ENCODE data around the gene SLC43A1.
"Not testable (repeated sequence)": the region's sequence is repeated elsewhere in the genome, so short reads cannot be mapped to it uniquely, and the experiment has no call there.

Gene SLC43A1

GRCh38 chr11:57541169-57541568 lies 25.7 kb upstream of the SLC43A1 start:
- Histone ChIP-seq H3K27me3 (ENCODE audit: control insufficient read depth, low read length) (no peaks in the 10 kb centered on the region; the same call in 1 of the 2 replicates), H4K20me1 (ENCODE audit: control insufficient read depth, insufficient read depth, low read depth, low read length) (no peaks in the 10 kb centered on the region), H3K27ac (ENCODE audit: low read depth, low read length) (no peak overlapping the region), H3K36me3 (ENCODE audit: control insufficient read depth, low read length) (no peaks in the 10 kb centered on the region), H3K9me2 (replicated peaks; ENCODE audit: control insufficient read depth, low read length) (no peaks in the 10 kb centered on the region), H3F3A (ENCODE audit: control insufficient read depth, insufficient read depth) (no peaks in the 10 kb centered on the region), H3K9me3 (ENCODE audit: control insufficient read depth, insufficient read depth, low read length) (no peaks in the 10 kb centered on the region), H3K4me3 (ENCODE audit: low read length) (no peak overlapping the region), H3K4me1 (ENCODE audit: control insufficient read depth, low read length) (no peaks in the 10 kb centered on the region), H3K79me2 (ENCODE audit: control insufficient read depth, low read length) (no peaks in the 10 kb centered on the region), H3K4me2 (ENCODE audit: low read length) (no peak overlapping the region)
- TF ChIP-seq CTCF (IDR thresholded peaks at IDR 0.05; ENCODE audit: low read depth, low read length, poor library complexity, severe bottlenecking) (no peak), EZH2phosphoT487 (IDR thresholded peaks at IDR 0.05; ENCODE audit: borderline replicate concordance, low read length) (no peak)

- H3F3A ChIP-seq (ENCODE audit: control insufficient read depth, insufficient read depth), result no peaks in the 10 kb centered on the region
- no peaks in the 10 kb centered on the region for H3K36me3 ChIP-seq (ENCODE audit: control insufficient read depth, low read length)
- H3K27me3 ChIP-seq (ENCODE audit: control insufficient read depth, low read length), result peaks cover 5% of the 10 kb centered on the region
- H3K4me1 ChIP-seq (ENCODE audit: control insufficient read depth, low read length), result no peaks in the 10 kb centered on the region
- no peaks in the 10 kb centered on the region for H4K20me1 ChIP-seq (ENCODE audit: control insufficient read depth, insufficient read depth, low read depth, low read length)
- no peak overlapping the region for H3K27ac ChIP-seq (ENCODE audit: low read depth, low read length)
- H3K4me2 ChIP-seq (ENCODE audit: low read length), result no peak overlapping the region
- no peaks in the 10 kb centered on the region for H3K9me2 ChIP-seq (replicated peaks; ENCODE audit: control insufficient read depth, low read length)
- TF ChIP-seq CTCF (IDR thresholded peaks at IDR 0.05; ENCODE audit: low read depth, low read length, poor library complexity, severe bottlenecking), result no peak
- no peak for TF ChIP-seq EZH2phosphoT487 (IDR thresholded peaks at IDR 0.05; ENCODE audit: borderline replicate concordance, low read length)
- no peak overlapping the region for H3K4me3 ChIP-seq (ENCODE audit: low read length)
- no peaks in the 10 kb centered on the region for H3K9me3 ChIP-seq (ENCODE audit: control insufficient read depth, insufficient read depth, low read length)
- H3K79me2 ChIP-seq (ENCODE audit: control insufficient read depth, low read length), result no peaks in the 10 kb centered on the region
These were observed 23.8 kb upstream of the SLC43A1 start for GRCh38 chr11:57539342-57539741.

- Histone ChIP-seq H3K9me2 (replicated peaks; ENCODE audit: control insufficient read depth, low read length) (no peaks in the 10 kb centered on the region), H4K20me1 (ENCODE audit: control insufficient read depth, insufficient read depth, low read depth, low read length) (no peaks in the 10 kb centered on the region), H3F3A (ENCODE audit: control insufficient read depth, insufficient read depth) (no peaks in the 10 kb centered on the region), H3K4me1 (ENCODE audit: control insufficient read depth, low read length) (no peaks in the 10 kb centered on the region), H3K4me3 (ENCODE audit: low read length) (no peak within 1 kb of the TSS), H3K36me3 (ENCODE audit: control insufficient read depth, low read length) (no peaks in the 10 kb centered on the region), H3K79me2 (ENCODE audit: control insufficient read depth, low read length) (no peaks in the 10 kb centered on the region), H3K27me3 (ENCODE audit: control insufficient read depth, low read length) (peaks cover 5% of the 10 kb centered on the region), H3K9me3 (ENCODE audit: control insufficient read depth, insufficient read depth, low read length) (no peaks in the 10 kb centered on the region), H3K27ac (ENCODE audit: low read depth, low read length) (no peak within 1 kb of the TSS), H3K4me2 (ENCODE audit: low read length) (no peak within 1 kb of the TSS)
- TF ChIP-seq EZH2phosphoT487 (IDR thresholded peaks at IDR 0.05; ENCODE audit: borderline replicate concordance, low read length) (no peak), CTCF (IDR thresholded peaks at IDR 0.05; ENCODE audit: low read depth, low read length, poor library complexity, severe bottlenecking) (no peak)
These were observed 21.6 kb upstream of the SLC43A1 start, which contains the start of gene SMTNL1 for GRCh38 chr11:57536947-57537619. Gene SMTNL1 (plus strand): TSS chr11:57537595. CDS start chr11:57542643, 5,048 bp downstream.

- H3K27me3 ChIP-seq (ENCODE audit: control insufficient read depth, low read length); H3K9me3 ChIP-seq (ENCODE audit: control insufficient read depth, insufficient read depth, low read length); H3K36me3 ChIP-seq (ENCODE audit: control insufficient read depth, low read length); H3K4me3 ChIP-seq (ENCODE audit: low read length); H3F3A ChIP-seq (ENCODE audit: control insufficient read depth, insufficient read depth); H3K27ac ChIP-seq (ENCODE audit: low read depth, low read length); H4K20me1 ChIP-seq (ENCODE audit: control insufficient read depth, insufficient read depth, low read depth, low read length); H3K9me2 ChIP-seq (replicated peaks; ENCODE audit: control insufficient read depth, low read length); H3K4me2 ChIP-seq (ENCODE audit: low read length): not testable (repeated sequence)
- Histone ChIP-seq H3K79me2 (ENCODE audit: control insufficient read depth, low read length) (peaks cover 11% of the 10 kb centered on the region), H3K4me1 (ENCODE audit: control insufficient read depth, low read length) (peaks cover 11% of the 10 kb centered on the region)
These were observed 18.9 kb upstream of the SLC43A1 start for GRCh38 chr11:57534449-57534848.
